Endothelial cell (in vitro differentiated cells): ENCODE results near the gene AUTS2. TPM values are rescaled to one million over a fixed set of nuclear protein-coding genes. Genes with fewer than 3 reads are reported as not detected.

Experiments
- DNase-seq: peaks from one replicate; pipeline ENCODE4 v3.0.0; 2021; ENCODE audit warnings: low spot score
- H3K27ac Mint-ChIP-seq: one replicate; pipeline ENCODE4 v1.8.0; 2021; ENCODE audit warnings: mixed read lengths, inconsistent platforms; ENCODE audit not compliant: unreplicated experiment
- H3K27me3 Mint-ChIP-seq: one replicate; pipeline ENCODE4 v1.8.0; 2021; ENCODE audit warnings: mild to moderate bottlenecking, moderate library complexity, mixed read lengths, inconsistent platforms; ENCODE audit not compliant: unreplicated experiment
- H3K36me3 Mint-ChIP-seq: one replicate; pipeline ENCODE4 v1.8.0; 2021; ENCODE audit warnings: mild to moderate bottlenecking, low read depth, mixed read lengths, inconsistent platforms; ENCODE audit not compliant: unreplicated experiment
- H3K4me1 Mint-ChIP-seq: one replicate; pipeline ENCODE4 v1.8.0; 2021; ENCODE audit warnings: mild to moderate bottlenecking, mixed read lengths, inconsistent platforms; ENCODE audit not compliant: unreplicated experiment
- H3K4me3 Mint-ChIP-seq: one replicate; pipeline ENCODE4 v1.8.0; 2021; ENCODE audit warnings: mild to moderate bottlenecking, mixed read lengths, inconsistent platforms; ENCODE audit not compliant: unreplicated experiment
- H3K9me3 Mint-ChIP-seq: one replicate; pipeline ENCODE4 v1.8.0; 2021; ENCODE audit warnings: mixed read lengths, inconsistent platforms; ENCODE audit not compliant: unreplicated experiment
- total RNA-seq: library from RNA; stranded (reverse); fragmentation: NEBNext Ultra II Directional; extraction: Animal tissue kit (Norgen Biotek cat#: 25700); gene quantifications from one replicate; pipeline ENCODE4 v1.2.1, GENCODE V29; 2021; ENCODE audit not compliant: unreplicated experiment
- TF ChIP-seq, protein P1 (sequence below): fragments of 200-600 bp; sonication (generic); IDR thresholded peaks from one replicate; pipeline ENCODE4 v1.5.0; 2021; ENCODE audit warnings: antibody characterized with exemption; ENCODE audit not compliant: unreplicated experiment

Gene AUTS2
- total RNA-seq, 1 donor from 2014 or later: 103 TPM

DNA sequence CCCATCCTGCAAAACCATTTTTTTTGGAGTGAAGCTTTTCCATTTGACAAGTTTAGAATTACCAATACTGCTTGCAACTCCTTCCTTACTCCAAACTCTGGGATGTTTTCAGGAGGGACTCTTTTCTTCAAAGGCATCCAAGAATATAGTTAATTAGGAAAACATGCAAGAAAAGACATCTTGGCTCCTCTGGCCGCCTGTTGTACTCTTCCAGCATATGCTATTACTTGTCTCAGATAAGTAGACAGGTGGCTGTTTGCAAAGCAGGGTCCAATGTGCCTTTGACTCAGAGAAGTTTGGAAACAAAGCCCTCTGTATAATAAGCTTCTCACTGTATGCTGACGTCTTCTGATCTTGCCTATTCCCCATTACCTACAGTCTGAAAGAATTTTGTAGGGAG lies 746.5 kb downstream of the AUTS2 start:
- Mint-ChIP-seq H3K27me3 (peaks cover 2% of the 10 kb centered on the region), H3K9me3 (no peaks in the 10 kb centered on the region), H3K4me1 (peaks cover 16% of the 10 kb centered on the region), H3K27ac (no peak overlapping the region), H3K4me3 (no peak overlapping the region), H3K36me3 (no peaks in the 10 kb centered on the region)
- TF ChIP-seq, protein P1, sequence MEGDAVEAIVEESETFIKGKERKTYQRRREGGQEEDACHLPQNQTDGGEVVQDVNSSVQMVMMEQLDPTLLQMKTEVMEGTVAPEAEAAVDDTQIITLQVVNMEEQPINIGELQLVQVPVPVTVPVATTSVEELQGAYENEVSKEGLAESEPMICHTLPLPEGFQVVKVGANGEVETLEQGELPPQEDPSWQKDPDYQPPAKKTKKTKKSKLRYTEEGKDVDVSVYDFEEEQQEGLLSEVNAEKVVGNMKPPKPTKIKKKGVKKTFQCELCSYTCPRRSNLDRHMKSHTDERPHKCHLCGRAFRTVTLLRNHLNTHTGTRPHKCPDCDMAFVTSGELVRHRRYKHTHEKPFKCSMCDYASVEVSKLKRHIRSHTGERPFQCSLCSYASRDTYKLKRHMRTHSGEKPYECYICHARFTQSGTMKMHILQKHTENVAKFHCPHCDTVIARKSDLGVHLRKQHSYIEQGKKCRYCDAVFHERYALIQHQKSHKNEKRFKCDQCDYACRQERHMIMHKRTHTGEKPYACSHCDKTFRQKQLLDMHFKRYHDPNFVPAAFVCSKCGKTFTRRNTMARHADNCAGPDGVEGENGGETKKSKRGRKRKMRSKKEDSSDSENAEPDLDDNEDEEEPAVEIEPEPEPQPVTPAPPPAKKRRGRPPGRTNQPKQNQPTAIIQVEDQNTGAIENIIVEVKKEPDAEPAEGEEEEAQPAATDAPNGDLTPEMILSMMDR: no peak
- no peak for DNase-seq

DNA sequence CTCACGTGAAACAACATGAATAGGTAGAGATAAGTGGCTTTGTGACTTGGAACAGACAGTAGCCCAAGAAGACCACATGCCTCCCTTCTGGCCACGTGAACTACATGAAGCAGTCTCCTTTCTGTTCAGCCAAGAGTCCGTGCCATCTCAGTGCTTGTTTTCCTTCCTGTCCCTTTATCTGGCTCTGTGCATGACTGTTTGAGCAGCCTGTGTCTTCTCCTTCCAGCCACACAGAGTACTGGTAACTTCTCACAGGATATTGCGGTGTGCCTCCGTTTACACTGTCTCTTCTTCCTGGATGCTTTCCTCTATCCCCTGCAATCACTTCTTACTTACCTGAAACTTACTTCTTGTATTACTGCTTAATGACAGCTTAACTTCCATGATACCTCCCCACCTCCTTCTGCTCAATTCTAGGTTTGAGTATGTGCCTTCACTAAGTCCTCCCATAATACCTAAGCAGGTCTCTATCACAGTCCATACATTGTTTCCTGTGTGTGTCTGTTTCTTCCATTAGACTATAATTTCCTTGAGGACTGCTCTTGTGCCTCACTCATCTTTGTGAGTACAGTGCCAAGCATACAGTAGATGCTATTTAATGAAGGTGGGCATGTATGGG lies 748.7 kb downstream of the AUTS2 start:
- Mint-ChIP-seq H3K36me3 (peaks cover 4% of the 10 kb centered on the region), H3K27ac (no peak overlapping the region), H3K4me3 (no peak overlapping the region), H3K4me1 (peaks cover 16% of the 10 kb centered on the region), H3K9me3 (no peaks in the 10 kb centered on the region), H3K27me3 (peaks cover 3% of the 10 kb centered on the region)
- TF ChIP-seq, protein P1: no peak
- DNase-seq: no peak

DNA sequence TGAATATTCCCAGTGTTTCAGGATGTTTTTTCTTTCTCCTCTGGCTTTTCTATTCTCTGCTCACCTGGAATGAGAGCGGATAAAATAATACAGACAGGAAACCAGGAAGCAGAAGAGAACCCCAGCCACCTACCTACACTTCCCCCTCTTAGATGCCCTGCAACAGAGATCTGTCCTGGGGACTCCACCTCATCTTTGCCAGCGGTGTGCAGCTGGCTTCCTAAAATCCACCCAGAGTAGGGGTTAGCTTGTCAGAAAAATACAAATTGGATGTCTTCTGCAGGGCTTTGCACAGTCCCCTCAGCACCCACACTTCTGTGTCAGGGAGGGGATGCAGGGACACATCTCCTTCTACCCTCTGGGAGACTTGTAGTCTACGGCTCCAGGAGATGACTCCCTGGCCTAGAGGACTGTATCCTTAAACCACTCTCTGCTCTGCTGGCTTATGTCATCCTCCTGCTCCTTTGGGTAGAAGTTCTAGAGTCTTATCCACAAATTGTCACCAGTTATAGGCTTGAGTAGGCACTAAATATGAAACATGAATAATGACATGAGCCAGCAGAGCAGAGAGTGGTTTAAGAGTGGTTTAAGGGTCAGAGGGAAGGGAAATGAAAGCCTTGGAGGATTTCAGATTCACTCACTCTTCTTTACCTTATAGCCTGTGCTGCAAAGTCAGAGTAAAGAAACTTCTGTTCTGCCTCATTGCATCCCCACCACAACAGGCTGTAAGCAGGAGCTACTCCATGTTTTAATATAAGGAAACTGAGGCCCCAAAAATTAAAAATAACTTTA lies 749.4 kb downstream of the AUTS2 start:
- H3K27me3 Mint-ChIP-seq: peaks cover 3% of the 10 kb centered on the region
- no peak for DNase-seq

DNA sequence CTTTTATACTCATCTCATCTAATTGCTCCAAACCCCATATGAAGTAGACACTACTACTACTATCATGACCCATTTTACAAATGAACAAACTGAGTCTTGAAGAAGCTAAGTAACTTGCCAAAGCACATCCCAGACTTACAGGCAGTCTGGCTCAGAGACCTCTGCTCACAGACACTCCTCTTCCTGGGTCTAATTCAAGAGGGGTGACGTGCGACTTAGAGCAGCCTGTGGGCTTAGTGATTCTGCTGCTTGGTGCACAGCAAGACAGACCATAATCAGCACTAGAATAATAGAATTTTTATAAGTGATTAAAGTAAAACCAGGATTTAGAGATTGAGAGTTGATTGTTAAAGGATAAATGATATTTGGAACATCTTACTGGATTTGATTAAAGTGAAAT lies 750.8 kb downstream of the AUTS2 start:
- H3K27ac Mint-ChIP-seq: no peak overlapping the region
- peaks cover 4% of the 10 kb centered on the region for H3K36me3 Mint-ChIP-seq
- H3K4me1 Mint-ChIP-seq: peaks cover 16% of the 10 kb centered on the region
- DNase-seq: no peak
- no peaks in the 10 kb centered on the region for H3K9me3 Mint-ChIP-seq
- H3K4me3 Mint-ChIP-seq: no peak overlapping the region
- TF ChIP-seq, protein P1: no peak
- H3K27me3 Mint-ChIP-seq: peaks cover 3% of the 10 kb centered on the region

More for the DNA sequence above, 749.4 kb downstream of the AUTS2 start:
- no peak overlapping the region for H3K4me3 Mint-ChIP-seq
- H3K4me1 Mint-ChIP-seq: peaks cover 16% of the 10 kb centered on the region
- TF ChIP-seq, protein P1: no peak
- peaks cover 4% of the 10 kb centered on the region for H3K36me3 Mint-ChIP-seq
- H3K27ac Mint-ChIP-seq: no peak overlapping the region
- H3K9me3 Mint-ChIP-seq: no peaks in the 10 kb centered on the region

DNA sequence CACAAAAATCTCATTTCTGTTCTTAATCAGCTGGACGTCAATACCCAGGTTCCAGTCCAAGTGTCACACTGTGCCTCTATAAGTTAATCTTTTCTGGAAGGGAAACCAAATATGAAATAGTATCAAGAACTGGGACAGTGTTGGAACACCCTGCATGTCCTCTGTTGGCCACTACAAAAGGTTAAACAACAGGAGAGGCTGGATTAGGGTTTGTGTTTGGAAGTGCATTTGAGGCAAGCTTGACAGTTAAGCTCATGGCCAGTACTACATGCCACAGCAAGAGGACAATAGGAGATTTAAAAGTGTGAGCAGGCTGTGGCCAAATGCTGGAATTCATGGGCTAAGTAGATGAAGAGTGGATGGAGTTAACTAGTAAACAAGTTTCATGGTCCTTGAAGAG lies 751.5 kb downstream of the AUTS2 start:
- peaks cover 16% of the 10 kb centered on the region for H3K4me1 Mint-ChIP-seq
- DNase-seq: no peak
- no peak overlapping the region for H3K27ac Mint-ChIP-seq
- TF ChIP-seq, protein P1: no peak
- H3K4me3 Mint-ChIP-seq: no peak overlapping the region
- no peaks in the 10 kb centered on the region for H3K9me3 Mint-ChIP-seq
- peaks cover 4% of the 10 kb centered on the region for H3K36me3 Mint-ChIP-seq
- peaks cover 3% of the 10 kb centered on the region for H3K27me3 Mint-ChIP-seq
